NCI-H2171 treated with DMSO at 0.1 percent for 48 hours (cell line): Measurements from ENCODE around the gene WWOX.
A peak's percentile ranks its signal among the peaks of the same experiment; 100 is the strongest.

ENCODE experiments used
- DNase-seq: peaks from one replicate; lab custom pipeline; 2025; lab: John Stamatoyannopoulos, UW

WWOX gene

GRCh38 chr16:78362524-78363135, 263.2 kb downstream of the WWOX start:
- DNase-seq, result no peak

DNA sequence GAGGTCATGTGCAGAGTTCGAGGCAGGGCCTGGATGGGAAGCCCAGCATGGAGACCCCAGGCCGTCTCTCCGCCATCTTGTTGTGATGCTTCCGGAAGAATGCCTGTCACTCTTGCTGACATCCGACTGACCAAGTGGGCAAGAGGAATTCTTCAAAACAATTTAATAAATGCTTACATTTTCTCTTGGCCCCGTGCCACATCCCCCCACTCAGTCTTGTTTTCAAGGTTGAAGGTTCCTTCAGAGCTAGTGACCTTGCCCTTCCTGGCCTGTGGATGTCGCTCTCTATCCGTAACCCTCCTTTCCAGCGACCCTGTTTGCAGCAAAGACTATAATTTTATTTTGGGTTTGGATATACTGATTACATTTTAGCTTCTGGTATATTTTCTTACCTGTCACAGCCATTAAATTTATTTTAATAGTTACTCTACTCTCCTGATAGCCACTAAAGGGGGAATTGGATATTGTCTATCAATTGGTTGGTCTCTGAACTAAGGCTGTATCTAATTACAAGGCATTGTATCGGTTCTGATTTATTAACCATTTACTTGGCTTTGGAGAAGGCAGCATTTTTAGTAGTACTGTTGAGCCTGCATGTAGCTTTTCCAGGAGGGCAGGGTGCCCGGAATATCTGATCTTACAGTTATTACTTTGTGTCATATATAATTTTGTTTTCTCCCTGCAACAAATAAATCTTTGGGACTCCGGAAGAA, 264.5 kb downstream of the WWOX start:
- no peak for DNase-seq

- peak; percentile 34 for DNase-seq
Observed at GRCh38 chr16:78364556-78364880, 265.1 kb downstream of the WWOX start.

- no peak for DNase-seq
Observed at GRCh38 chr16:78365366-78365765, 265.9 kb downstream of the WWOX start.

DNA sequence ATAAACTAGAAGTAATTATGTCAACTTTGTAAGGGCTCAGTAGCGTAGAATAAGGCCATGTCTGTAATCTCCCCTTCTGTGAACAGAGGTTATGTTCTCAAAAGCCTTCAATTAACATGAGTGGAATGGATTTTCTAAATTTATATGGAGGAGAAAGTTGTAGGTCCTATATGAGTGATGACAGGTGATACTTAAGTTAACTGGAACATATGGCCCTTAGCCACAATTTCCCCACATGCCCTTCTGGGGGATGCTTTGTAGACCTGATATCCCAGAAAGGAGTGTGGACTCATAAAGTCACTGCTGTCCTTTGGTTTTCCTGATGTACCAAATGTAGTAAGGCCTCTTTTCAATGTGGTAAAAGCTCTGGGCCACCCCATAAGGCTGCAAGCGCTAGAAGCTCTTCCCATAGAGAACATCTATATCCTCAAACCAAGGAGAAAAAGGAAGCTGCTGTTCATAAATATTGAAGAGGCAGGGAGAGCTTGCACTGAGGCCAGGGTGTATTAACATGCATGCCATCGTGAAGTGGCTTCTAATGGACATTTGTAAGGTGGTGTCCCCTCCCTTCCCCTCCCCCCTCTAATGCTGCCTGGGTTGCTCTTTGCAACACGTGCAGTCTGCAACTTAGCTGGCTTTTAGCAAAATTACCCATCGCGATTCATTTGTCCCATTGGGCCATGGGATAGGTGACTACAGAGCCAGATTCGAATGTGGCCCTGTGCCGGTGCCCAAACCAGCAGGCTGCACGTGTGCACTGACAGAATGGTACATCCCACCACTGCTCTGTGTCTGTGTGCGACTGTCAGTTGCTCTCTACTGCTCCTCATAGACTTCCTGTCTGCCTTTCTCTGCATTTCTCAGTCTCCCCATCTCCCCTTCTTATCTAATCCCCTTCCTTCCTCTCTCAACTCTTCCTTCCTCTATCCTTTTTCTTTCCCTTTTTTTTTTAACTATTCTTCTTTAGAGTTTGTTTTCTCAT, 269.0 kb downstream of the WWOX start:
- no peak for DNase-seq

DNA sequence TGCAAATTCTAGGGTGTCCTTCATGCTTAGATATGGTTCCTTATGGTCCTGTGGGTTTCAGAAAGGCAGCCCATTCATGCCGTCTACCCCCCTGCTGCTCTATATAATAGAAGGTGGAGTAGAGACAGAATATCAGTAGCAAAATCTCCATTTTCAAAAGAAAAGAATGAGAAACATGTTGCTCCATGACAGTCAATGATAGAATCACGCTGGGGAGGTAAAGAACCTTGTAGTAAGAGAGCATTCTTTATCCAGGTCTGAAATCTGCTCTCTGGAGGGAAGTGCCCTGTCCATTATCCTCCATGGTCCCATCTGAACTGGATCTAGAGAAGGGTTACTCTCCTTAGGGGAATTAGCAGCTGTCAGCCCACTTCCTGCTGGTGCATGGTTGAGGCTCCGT, 272.8 kb downstream of the WWOX start:
- no peak for DNase-seq

DNA sequence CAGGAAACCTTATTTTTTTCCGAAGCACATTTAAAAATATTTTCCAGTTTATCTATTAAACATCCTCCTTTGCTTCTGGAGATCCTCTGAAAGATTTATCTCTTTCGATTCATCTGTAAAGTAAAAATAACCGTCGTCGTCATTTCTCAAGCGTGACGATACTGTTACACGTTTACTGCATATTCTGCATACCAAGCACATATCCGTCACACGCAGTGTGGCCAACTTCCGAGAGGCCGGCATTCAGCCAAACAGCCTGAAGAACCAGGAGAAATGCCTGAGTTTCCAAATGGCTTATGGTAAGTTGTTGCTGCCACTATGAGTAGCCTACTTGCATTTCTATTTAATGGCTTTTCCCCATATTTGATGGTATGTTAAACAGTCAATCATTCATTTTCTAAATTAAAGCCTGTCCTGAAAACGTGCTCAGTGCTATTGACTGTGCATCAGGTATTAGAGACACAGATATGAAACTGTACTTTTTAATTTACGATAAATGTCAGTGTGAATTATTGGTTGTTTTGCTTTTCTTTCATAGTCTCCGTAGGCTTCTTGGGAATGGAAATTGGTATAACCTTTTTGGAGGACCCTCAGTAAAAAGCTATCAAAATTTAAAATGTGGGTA, 275.7 kb downstream of the WWOX start:
- no peak for DNase-seq

DNA sequence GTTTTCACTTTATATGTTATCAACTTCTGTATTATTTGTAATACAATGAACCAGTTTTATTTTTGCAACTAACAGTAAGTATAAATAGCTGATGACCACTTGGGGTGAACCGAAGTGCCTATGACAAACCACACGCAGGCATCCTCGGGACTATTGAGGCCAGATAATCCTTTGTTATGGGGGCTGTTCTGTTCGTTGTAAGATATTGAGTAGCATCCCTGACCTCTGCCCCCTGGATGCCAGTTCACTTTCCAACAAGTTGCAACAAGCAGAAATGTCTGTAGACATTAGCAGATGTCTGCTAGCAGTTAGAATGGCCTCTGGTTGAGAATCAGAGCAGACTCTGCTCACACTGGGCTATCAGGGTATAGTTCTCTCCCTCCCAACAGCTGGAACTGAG, 277.0 kb downstream of the WWOX start:
- DNase-seq, result no peak

- DNase-seq, result no peak
Observed at GRCh38 chr16:78377312-78377711, 277.9 kb downstream of the WWOX start.

- DNase-seq, result no peak
Observed at GRCh38 chr16:78381060-78381459, 281.6 kb downstream of the WWOX start.

GRCh38 chr16:78383118-78383517, 283.7 kb downstream of the WWOX start:
- DNase-seq, result no peak

- no peak for DNase-seq
Observed at GRCh38 chr16:78385086-78385805, 285.8 kb downstream of the WWOX start.

GRCh38 chr16:78386557-78387324, 287.3 kb downstream of the WWOX start:
- no peak for DNase-seq

- no peak for DNase-seq
Observed at GRCh38 chr16:78389009-78389498, 289.6 kb downstream of the WWOX start.

DNA sequence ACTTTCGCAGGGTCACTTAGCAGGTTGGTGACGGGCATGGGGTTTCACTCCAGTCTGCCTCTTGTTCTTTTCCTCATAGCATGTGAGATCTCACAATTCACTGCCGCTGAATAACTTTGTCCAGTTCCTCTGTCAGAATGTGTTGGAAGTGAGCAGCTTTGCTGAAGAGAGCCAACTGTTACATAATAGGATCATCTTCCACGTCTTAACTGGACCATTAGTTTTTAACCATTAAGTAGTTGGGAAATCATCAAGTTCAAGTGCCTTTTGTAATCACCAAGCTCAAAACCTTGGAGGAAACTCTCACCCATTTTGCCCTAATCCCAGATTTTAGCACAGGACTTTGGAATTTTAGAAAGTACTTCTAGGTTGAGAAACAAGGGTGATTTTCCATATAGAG, 290.6 kb downstream of the WWOX start:
- no peak for DNase-seq

GRCh38 chr16:78390508-78391324, 291.3 kb downstream of the WWOX start:
- no peak for DNase-seq

GRCh38 chr16:78392585-78393195, 293.2 kb downstream of the WWOX start:
- no peak for DNase-seq

DNA sequence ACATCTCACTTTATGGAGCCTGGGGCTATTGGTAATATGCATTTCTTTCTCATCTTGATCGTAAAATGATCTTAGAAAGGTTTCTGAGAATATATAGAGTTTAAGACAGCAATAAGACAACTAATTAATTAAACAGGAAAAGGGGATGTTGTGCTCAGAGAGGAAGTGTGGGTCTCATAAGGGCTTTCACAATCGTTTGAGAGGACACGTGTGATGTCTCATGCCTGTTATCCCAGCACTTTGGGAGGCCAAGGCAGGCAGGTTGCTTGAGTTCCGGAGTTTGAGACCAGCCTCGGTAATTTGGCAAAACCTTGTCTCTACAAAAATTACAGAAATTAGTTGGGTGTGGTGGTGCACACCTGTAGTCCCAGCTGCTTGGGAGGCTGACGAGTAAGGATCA, 295.6 kb downstream of the WWOX start:
- no peak for DNase-seq

DNA sequence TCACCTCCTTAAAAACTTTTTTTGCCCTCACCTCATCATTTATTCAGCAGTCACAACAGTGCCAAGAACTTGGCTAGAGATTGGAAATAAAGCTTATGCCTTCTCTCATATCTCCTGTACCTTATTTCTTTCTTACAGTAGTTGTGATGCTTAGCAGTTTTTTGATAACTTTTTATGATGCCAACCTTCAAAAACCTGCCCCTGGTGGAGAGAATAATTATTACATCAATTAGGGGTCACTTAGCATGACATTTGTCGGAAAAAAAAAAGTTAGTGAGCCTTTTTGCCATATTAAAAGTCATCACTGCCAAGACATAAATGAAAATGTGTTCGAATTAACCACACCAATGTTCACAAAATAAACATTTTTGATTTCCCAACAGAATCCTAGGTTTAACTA, 296.6 kb downstream of the WWOX start:
- peak; percentile 10 for DNase-seq

- no peak for DNase-seq
Observed at GRCh38 chr16:78396673-78397072, 297.2 kb downstream of the WWOX start.
